ENCODE data around the gene MXI1.
"Not testable (repeated sequence)": the region's sequence is repeated elsewhere in the genome, so short reads cannot be mapped to it uniquely, and the experiment has no call there.

Gene MXI1

DNA sequence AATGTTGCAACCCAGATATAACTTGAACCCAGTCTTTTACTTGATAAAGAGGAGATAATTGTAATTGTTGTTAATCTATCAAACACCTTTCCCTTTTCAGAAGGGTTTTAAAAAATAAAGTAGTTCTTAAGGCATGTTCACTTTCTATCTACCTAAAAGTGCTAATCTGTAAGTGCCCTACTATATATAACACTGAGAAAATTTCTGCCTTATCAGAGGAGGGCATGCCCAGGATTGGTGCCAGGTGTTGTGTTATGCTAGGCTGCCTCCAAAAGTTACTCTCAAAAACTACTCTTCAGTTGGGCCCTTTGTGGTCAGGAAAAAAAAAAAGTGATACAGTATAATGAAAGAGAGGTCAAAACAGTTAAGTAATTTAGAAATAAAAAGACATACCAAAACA is 61.0 kb downstream of the MXI1 start:
- in situ Hi-C loops (cut with HindIII; ENCODE audit: low sequenced_read_pairs) = no loop called here

DNA sequence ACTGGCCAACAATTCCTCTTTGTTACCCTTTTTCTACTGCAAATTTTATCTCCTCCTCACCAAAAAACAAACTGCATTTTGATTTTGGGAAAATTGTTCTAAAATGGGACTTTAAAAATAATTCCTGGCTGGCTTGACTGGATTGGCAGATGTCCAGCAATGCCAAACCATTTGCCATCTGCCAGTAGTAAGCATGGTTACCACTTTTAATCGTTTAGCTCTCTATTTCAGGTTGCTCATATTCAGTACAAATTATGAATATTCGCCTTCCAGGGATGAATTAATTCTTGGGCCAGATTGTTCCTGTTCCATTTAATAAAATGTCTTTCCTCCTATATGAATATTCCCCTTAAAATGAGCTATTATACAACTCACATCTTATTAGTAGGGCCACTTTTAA is 61.6 kb downstream of the MXI1 start:
- in situ Hi-C loops (cut with HindIII; ENCODE audit: low sequenced_read_pairs) = no loop called here

DNA sequence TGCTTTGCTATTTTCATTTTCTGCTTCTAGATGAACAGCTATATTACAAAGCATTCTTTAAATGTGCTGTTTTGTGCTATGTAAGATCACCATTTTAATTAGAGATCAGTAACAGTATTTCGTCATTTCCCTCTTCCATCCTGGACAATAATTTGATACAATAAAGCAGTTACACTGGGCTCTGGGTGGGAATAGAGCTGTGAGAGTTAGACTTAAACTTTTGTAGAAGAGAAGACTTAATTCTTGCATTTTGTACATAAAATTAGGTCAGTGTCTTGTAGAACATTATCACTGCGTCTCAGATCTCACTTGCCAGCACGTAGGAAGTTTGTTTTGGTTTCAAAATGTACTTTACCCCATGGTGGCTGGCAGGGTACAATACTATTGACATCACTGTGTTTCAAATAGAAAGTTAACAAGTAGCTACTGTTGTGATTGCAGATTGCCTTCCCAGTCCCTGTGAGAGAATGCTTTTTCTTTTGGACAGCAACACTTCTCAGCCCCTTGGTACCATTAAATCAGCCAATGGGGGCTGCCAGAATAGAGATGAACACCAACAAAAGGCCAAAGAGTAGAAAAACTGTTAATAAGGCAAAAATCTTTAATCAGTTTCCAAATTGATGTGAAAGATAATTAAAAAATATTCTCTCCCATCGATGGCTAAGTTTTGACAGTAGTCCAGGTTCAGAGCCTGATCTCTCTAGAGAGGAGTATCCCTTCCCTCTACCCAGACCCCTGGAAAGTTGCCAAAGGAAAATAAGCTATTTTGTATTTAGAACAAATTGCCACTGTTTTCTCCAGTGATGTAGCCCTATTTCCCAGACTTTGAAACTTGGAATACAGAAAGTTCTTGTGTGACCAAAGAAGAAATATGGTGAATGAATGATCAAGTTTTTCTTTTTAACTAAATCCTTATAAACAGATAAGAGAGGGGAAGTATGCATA is 62.2 kb downstream of the MXI1 start:
- in situ Hi-C loops (cut with HindIII; ENCODE audit: low sequenced_read_pairs) = no loop called here

DNA sequence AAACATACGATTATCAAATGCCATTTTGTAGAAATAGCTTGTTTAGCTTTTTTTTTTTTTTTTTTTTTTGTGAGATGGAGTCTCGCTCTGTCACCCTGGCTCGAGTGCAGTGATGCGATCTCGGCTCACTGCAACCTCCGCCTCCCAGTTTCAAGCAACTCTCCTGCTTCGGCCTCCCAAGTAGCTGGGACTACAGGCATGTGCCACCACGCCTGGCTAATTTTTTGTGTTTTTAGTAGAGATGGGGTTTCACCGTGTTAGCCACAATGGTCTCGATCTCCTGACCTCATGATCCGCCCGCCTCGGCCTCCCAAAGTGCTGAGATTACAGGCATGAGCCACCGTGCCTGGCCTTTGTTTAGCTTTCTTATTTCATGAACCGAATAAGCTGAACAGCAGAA is 65.6 kb downstream of the MXI1 start:
- in situ Hi-C loops (cut with HindIII; ENCODE audit: low sequenced_read_pairs) = not testable (repeated sequence)

DNA sequence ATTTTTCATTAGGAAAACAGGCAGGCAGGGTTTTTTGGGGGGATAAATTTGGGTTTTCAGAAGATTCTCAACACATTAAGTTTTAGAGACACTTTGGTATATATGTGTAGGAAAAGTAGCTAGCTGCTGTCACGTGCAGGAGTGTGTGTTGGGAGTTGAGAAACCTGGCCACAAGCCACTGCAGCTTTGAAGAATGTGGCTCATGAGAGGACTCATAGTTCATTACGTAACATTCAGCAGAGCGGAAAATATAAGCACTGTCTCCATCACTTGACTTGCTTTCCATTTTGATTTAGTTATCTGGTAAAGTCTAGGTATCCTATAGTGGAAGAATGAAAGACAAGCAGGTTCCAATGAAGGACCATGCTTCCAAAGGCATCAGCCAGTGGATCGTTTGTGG is 66.1 kb downstream of the MXI1 start:
- in situ Hi-C loops (cut with HindIII; ENCODE audit: low sequenced_read_pairs) = no loop called here

DNA sequence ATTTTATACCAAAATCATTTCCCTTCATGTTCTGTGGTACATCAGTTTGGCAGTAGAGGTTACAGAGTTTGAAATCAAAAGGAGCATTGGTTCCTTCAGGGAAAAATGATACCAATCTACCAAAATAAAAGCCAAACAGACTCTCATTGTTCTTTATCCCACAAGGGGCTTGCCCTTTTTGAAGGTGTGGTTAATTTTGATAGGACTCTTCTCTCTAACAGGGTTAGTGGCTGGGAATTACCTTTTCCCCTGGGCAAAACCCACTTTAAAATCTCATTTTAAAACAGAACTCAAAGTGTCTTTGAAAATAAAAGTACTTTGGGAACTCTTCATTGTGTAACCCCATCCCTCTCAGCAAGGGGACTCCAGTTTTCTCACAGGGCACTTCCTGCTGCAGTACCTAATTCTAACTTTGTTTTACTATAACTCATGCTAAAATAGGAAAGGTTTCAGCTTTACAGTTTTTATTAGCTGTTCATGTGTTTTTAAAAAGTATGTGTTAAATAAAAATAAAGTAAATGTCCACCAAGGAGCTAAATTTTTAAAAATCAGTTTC is 66.7 kb downstream of the MXI1 start:
- in situ Hi-C loops (cut with HindIII; ENCODE audit: low sequenced_read_pairs) = no loop called here

DNA sequence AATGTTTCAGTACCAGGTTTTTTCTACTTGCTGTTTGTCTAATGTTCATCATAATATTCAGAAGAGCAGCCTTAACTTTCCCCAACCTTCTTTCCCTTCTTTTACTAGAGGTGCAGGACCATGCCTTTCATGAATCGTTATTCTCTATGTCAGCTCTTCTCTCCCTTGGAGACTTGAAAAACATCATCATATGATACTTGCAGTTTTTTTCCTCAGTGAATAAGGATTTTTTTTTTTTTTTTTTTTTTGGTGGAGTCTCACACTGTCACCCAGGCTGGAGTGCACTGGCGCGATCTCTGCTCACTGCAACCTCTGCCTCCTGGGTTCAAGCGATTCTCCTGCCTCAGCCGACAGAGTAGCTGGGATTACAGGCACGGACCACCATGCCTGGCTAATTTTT is 67.2 kb downstream of the MXI1 start:
- in situ Hi-C loops (cut with HindIII; ENCODE audit: low sequenced_read_pairs) = no loop called here

DNA sequence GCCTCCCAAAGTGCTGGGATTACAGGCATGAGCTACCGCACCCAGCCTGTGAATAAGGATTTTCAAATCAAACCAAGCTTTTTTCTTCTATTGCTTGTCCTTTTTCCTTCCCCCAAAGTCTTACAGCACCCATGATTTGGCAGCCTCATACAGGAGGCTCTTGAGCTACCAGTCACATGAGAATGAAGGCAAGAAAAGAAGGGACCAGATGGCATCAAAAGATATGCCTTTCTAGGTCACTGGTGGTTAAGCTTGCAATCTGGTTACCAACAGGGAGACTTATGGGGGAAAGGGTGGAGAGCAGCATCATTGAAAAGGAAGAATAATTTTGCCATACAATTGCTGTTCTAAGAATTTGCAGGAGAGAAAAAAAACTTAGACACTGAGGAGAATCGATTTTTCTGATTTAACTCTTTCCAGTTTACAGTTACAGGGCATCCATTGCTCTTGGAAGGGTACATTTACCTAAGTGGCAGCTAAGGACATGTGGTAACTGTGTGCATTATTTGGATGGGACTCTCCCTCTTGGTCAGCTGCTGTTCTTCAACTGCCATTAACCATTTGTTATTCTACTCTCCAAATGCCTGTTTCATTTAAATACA is 67.8 kb downstream of the MXI1 start:
- in situ Hi-C loops (cut with HindIII; ENCODE audit: low sequenced_read_pairs) = no loop called here

DNA sequence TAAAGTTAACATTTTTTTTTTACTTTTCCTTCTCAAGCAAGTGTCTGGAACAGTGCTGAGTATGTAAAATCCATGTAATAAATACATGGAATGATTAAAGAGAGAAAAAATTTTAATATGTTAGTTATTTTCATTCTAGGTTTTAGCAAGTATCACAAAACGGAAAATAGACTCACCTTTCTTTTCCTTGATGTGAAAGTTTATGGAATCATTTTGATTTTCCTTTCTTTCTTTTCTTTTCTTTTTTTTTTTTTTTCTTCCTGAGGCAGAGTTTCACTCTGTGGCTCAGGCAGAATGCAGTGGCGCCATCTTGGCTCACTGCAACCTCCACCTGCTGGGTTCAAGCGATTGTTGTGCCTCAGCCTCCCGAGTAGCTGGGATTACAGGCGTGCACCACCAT is 69.2 kb downstream of the MXI1 start:
- in situ Hi-C loops (cut with HindIII; ENCODE audit: low sequenced_read_pairs) = no loop called here

DNA sequence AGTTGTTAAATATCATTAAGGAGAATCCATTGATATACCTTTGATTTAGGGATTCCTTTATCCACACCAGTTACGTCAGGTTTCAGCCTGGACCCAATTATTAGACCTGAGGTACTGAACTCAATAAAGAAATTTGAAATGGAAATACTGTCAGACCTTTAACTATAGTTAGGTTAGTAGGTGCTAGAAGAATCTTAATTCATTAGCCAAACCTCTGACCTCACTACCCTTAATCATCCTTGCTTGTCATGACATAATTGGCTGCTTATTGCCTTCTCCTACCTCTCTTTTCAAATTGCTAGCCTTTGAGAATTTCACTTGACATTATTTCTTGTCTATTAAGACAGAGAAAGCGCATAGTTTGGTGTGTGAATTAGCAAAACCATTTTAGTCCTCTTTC is 70.2 kb downstream of the MXI1 start:
- in situ Hi-C loops (cut with HindIII; ENCODE audit: low sequenced_read_pairs) = no loop called here

DNA sequence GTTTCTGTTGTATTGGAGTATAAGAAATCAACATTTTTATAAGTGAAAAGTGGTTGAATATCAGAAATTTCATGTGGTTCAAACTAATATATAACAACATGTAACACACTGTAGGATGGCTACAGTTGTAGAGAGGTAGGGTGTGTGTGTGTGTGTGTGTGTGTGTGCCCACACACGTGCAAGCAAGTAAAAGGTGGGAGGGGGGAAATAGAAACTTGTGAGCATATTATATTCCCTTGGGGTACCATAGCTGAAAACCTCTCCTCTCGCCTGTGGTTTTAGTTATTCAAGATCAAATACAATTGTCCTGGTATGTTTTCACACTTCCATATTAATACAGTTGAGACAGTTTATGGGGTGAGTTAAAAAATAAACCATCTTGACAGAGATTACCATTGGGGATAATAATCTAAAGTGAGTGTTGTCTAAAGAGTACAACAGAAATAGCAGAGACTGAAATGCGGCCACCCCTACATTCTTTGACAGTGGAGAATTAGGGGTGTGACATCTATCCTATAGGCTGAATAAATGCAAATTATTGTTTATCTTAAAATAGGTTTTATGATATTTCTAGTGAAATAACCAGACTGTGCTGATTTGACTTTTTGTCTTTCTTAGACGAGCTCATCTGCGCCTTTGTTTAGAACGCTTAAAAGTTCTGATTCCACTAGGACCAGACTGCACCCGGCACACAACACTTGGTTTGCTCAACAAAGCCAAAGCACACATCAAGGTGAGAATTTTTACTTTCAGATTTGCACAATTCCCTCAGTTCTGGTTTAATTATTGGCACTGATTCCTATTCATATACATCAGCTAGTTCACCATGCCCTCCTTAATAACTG is 71.4 kb downstream of the MXI1 start:
- in situ Hi-C loops (cut with HindIII; ENCODE audit: low sequenced_read_pairs) = no loop called here

DNA sequence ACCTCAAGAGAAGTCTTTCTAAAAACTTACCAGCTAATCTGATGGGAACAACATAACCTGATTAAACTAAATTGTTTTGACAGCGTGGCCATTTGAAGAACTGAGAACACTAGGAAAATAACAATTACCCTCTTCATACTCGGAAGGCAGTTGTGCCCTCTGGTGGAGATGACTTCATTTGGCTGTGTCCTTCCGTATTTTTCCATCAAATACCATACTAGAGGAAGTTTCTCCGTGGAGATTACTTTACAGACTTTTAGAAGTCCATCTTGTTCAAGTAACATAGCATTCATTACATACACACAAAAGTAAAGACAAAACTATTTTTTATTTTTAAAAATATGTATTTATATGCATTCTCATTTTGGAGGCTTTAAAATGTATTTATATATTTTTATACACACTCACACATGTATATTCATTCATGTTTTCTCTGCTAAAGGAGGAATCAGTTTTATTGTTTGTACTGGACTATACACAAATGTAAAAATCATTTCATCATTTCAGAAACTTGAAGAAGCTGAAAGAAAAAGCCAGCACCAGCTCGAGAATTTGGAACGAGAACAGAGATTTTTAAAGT is 72.1 kb downstream of the MXI1 start:
- in situ Hi-C loops (cut with HindIII; ENCODE audit: low sequenced_read_pairs) = no loop called here

DNA sequence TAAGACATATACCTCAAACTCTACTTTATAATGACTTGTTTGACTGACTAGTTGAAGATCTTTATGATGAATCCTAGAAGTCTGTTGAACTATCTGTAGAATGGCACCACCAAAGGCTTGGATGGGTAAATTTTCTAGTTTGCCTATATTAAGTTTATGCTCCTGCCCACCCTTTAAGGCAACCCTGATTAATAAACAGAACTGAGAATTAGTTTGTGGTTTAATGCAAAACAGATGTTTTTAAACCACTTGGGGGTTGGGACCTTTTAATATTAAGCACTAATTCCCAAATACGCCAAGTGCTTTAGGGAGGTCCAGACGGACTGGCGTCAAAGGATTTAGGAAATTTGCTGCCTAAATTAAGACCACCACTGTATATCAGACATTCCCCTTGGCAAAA is 76.9 kb downstream of the MXI1 start:
- in situ Hi-C loops (cut with HindIII; ENCODE audit: low sequenced_read_pairs) = loop anchor here (5.0 kb wide), 1 partner anchor 42 kb away; no protein-coding TSS in a partner anchor

DNA sequence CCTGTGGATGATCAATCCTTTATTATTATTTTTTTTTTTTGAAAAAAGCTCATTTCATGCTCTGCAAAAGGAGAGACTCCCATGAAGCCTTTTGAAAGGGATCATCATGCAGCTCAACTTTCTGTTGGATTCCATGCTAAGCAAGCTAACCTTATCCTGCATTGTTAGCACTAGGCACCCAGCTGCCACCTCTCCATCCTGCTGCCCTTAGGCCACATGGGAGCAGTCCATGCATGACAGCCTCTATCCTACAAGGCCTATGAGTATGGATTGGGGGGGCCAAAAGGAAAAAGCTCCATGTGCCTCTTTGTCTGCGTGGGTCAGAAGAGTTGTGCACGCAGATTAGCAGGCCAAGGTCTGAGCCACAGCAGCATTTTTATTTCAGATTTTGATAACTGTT is 78.1 kb downstream of the MXI1 start:
- in situ Hi-C loops (cut with HindIII; ENCODE audit: low sequenced_read_pairs) = loop anchor here (5.0 kb wide), 1 partner anchor 138 kb away; no protein-coding TSS in a partner anchor

DNA sequence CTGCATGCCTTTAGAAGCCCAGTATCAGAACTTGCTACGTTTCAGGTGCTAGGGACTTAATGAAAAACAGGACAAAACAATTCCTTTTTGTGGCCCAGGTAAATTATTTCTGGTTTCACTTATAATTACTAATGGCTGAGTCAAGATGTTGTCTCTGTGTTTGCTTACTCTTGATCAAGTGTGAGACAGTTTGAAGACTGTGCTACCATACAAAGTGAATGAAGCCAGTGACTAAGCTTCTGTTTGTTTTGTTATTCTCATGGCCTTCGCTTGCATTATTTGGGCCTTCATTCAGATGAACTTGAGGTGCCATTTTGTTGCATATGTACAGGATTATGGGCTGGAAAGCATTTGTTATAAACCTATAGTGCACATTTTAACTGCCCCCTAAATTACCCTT is 79.4 kb downstream of the MXI1 start:
- in situ Hi-C loops (cut with HindIII; ENCODE audit: low sequenced_read_pairs) = loop anchor here (5.0 kb wide), 1 partner anchor 140 kb away; no protein-coding TSS in a partner anchor

DNA sequence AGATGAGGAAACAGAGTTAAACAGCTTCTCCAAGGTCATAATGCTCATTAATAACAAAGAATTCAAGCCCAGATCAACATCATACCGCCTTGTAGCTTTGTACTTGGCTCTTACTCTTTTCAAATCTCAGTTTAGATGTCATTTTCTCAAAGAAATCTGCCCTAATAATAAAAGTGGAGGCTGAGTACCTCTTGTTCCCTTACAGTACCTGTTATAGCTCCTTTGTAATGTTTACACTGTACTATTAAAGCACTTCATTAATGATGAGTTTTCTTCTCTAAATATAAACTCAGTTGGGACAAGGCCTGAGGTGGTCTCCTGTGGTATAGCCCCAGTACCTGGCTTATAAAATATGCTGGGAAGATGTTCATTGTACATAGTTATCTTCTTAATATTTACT is 89.6 kb downstream of the MXI1 start:
- in situ Hi-C loops (cut with HindIII; ENCODE audit: low sequenced_read_pairs) = no loop called here

DNA sequence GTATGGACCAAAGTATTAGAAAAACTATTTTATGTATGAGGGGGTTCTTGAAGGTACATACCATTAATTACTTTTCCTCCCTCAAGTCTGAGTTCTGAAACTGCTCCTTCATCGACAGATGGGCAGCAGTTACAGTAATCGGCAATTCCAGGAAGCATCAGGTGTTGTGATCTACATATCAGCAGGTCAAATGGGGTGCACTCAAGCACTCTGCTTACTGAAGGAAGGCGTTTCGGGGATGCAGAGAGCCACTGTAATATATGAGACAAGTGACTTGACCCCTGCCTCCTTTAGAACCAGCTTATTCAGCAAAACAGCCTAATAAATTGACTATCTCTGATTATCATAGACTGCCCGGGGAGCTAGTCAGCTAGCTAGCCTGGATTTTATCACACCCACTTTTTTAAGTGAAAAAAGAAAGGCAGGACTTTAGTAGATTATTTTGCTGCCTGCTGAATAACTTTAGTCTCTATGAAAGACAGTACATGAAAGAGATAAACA is 93.1 kb downstream of the MXI1 start:
- in situ Hi-C loops (cut with HindIII; ENCODE audit: low sequenced_read_pairs) = no loop called here

DNA sequence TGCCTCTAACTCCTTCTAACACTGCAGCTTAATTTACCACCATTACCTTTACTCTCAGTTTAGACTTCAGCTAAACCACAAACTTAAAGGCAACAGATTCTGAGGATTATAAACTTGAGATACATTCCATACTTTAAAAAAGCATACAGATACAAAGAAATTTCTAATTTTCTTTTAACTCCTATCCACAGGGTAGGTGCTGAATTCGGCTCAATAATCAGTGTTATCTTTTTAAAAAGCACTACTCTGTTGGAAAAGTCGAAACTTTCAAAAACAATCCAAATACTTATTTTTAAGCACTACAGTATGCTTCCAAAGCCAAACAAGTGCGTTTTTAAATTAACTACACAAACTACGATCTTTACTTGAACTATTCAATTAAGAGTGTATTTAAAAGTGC is 96.3 kb downstream of the MXI1 start:
- in situ Hi-C loops (cut with HindIII; ENCODE audit: low sequenced_read_pairs) = no loop called here

DNA sequence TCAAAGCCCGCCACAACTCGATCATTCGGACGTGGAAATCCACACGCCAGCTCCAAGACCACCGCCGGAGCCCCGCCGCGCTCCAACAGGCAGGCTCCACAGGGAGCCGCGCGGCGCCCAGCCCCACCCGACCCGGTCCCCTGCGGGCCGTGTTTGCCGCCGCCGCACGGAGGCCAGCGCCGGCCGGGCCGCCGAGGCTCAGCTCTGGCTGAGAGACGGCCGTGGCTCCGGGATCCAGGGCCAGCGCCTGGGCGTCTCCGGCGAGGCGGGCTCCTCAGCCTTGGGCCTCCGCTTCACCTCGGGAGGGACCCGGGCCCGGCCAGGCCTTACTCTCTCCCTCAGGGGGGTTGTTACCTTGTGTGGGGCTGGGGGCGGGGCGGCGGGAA is 97.0 kb downstream of the MXI1 start:
- in situ Hi-C loops (cut with HindIII; ENCODE audit: low sequenced_read_pairs) = no loop called here

DNA sequence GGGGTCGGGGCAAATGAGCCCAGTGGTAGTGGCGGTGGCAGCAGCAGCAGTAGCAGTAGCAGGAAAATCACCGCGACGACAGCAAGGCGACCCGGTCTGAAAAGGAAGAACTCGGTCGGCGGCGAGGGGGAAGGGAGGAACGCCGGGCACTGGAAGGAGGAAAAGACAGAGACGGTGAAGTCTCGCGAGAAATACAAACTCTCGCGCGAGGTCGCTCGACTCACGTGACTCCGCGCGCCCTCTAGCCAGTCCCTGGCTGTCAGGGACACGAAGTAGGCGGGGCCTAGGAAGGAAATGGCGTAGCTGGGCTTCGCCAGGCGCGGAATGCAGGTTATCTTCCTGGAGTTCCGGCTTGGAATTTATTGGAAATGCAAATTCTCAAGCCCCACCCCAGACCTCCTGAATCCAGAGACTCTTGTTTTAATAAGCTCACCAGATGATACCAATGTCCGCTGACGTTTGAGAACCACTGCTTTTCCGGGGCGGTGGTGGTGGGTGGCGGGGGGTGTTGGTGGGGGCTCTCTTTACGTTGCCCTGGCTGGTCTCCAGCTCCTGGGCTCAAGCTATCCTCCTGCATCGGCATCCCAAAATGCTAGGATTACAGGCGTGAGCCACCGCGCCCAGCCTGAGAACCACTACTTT is 97.5 kb downstream of the MXI1 start, which contains the start of gene SMNDC1:
Gene SMNDC1, minus strand, starts transcription at position 141 of the 642 bp plus-strand sequence. CDS start 1,333 bp downstream, outside the sequence.
- in situ Hi-C loops (cut with HindIII; ENCODE audit: low sequenced_read_pairs) = no loop called here

Measured in endothelial cell of hepatic sinusoid (primary cell).